ENCODE measurements around the gene LYPD5.

DNA sequence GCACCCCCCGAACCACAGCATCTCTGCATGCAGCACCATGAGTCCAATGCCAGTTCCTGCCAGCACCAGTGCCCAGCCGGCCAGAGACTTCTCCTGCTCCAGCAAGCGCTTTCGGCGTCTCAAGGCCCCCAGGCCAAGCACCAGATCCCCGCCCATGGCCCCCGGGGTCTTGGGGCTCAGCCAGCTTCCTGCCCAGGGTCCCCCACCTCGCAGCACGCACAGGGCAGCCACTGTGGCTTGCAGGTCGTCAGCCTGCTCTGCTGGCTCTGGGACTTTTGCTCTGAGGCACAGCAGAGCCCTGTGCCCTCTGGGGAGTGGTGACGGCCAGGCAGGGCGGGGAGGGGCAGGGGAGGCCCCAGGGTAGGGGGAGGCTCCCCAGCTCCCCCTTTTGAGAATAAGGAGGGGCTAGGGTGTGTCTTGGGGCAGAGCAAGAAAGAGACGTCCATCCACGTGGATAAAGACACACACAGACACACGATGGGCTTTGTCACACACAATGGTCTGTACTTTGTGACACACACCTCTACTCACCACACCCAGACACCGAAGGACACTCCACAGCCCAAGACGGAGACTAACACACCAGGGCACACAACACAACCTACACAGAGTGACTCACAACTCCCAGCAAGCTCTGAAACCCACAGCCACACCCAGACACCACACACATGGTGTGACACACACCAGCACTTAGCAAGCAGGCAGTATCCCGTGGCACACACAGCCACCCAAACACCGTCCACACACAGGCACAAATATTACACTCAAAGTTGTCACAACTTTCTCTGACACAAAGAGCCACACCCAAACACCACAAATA is 21.3 kb downstream of the LYPD5 start, which contains the start of gene KCNN4:
- TF ChIP-seq, protein P1, sequence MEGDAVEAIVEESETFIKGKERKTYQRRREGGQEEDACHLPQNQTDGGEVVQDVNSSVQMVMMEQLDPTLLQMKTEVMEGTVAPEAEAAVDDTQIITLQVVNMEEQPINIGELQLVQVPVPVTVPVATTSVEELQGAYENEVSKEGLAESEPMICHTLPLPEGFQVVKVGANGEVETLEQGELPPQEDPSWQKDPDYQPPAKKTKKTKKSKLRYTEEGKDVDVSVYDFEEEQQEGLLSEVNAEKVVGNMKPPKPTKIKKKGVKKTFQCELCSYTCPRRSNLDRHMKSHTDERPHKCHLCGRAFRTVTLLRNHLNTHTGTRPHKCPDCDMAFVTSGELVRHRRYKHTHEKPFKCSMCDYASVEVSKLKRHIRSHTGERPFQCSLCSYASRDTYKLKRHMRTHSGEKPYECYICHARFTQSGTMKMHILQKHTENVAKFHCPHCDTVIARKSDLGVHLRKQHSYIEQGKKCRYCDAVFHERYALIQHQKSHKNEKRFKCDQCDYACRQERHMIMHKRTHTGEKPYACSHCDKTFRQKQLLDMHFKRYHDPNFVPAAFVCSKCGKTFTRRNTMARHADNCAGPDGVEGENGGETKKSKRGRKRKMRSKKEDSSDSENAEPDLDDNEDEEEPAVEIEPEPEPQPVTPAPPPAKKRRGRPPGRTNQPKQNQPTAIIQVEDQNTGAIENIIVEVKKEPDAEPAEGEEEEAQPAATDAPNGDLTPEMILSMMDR (IDR thresholded peaks at IDR 0.05): no peak
- no peak for TF ChIP-seq POLR2A (IDR thresholded peaks at IDR 0.05)

All from right lobe of liver (tissue), 4 donors.